GM12878 (cell line): ENCODE measurements around the gene THY1. TPM values are rescaled to one million over a fixed set of nuclear protein-coding genes. Genes with fewer than 3 reads are reported as not detected.

Experiments
- ATAC-seq: fragments of 200-7000 bp; cut with Tn5 transposase; 3 replicates; pipeline ENCODE4 v1.9.1; 2020; ENCODE audit warnings: mild to moderate bottlenecking, moderate library complexity
- BruUV-seq: library from RNA; stranded (reverse); fragments of 400-500 nt; replicated peaks from 2 replicates; lab custom pipeline; 2021; lab: Mats Ljungman, UMichigan
- CTCF ChIA-PET: fragments of 300-600 bp; sonication (Branson Sonifier 250); formaldehyde crosslinking; extraction: SDS; loops from one replicate; lab custom pipeline; 2021; ENCODE audit warnings: inconsistent platforms; lab: Yijun Ruan, JAX
- POLR2A ChIA-PET: fragments of 350-600 bp; formaldehyde crosslinking; extraction: SDS; loops from one replicate; lab custom pipeline; 2021; ENCODE audit warnings: inconsistent platforms; lab: Charles Lee
- RAD21 ChIA-PET: fragments of 300-600 bp; sonication (Branson Sonifier 250); formaldehyde crosslinking; loops from one replicate; lab custom pipeline; 2023; ENCODE audit warnings: antibody characterized with exemption; ENCODE audit not compliant: unreplicated experiment; lab: Charles Lee
- SMC1A ChIA-PET: fragments of 300-600 bp; sonication (Branson Sonifier 250); formaldehyde crosslinking; loops from one replicate; lab custom pipeline; 2023; ENCODE audit not compliant: unreplicated experiment, uncharacterized antibody; lab: Charles Lee
- DNase-seq: peaks from one replicate; pipeline ENCODE4 v3.0.0-alpha.2; 2011; ENCODE audit warnings: low read depth, low spot score
- FAIRE-seq: peaks from 3 replicates; lab custom pipeline; 2011; peaks lifted over from hg19 to GRCh38; lab: Jason Lieb, UNC
- H2AFZ ChIP-seq: 2 replicates; pipeline ENCODE4 v1.6.0; 2011; ENCODE audit warnings: low read depth, low read length, control low read depth; ENCODE audit not compliant: control insufficient read depth
- H3K27ac ChIP-seq: 2 replicates; pipeline ENCODE4 v1.5.1; 2011; ENCODE audit warnings: control low read depth; ENCODE audit not compliant: control insufficient read depth, insufficient read depth
- H3K27me3 ChIP-seq, 2 experiments: replicated peaks in 1 of 2; 2 replicates each; pipeline versions ENCODE4 v1.6.0 to v1.6.1; 2011; ENCODE audit warnings: low read length in 1 of 2; ENCODE audit not compliant: control insufficient read depth in 2 of 2, insufficient read depth in 2 of 2
- H3K36me3 ChIP-seq, 2 experiments: 2 replicates each; pipeline ENCODE4 v1.5.1; 2011; ENCODE audit warnings: low read length in 1 of 2; ENCODE audit not compliant: control insufficient read depth in 2 of 2, insufficient read depth in 2 of 2
- H3K4me1 ChIP-seq: 2 replicates; pipeline ENCODE4 v1.6.1; 2011; ENCODE audit warnings: mild to moderate bottlenecking, low read length, moderate library complexity, mixed read lengths; ENCODE audit not compliant: control insufficient read depth, insufficient read depth
- H3K4me2 ChIP-seq: 2 replicates; pipeline ENCODE4 v1.6.0; 2011; ENCODE audit warnings: control low read depth; ENCODE audit not compliant: control insufficient read depth, insufficient read depth
- H3K4me3 ChIP-seq: fragments of 200-600 bp; sonication (generic); 2 replicates; pipeline ENCODE4 v1.5.1; 2016
- H3K79me2 ChIP-seq: 2 replicates; pipeline ENCODE4 v1.6.0; 2011; ENCODE audit warnings: low read length; ENCODE audit not compliant: control insufficient read depth, insufficient read depth
- H3K9ac ChIP-seq: 2 replicates; pipeline ENCODE4 v1.8.0; 2011; ENCODE audit warnings: low read length, control low read depth, mixed read lengths; ENCODE audit not compliant: control insufficient read depth, insufficient read depth
- H3K9me3 ChIP-seq: replicated peaks from 3 replicates; pipeline ENCODE4 v1.5.1; 2011; ENCODE audit warnings: mild to moderate bottlenecking, low read length; ENCODE audit not compliant: control insufficient read depth, insufficient read depth
- H4K20me1 ChIP-seq: 2 replicates; pipeline ENCODE4 v1.6.0; 2011; ENCODE audit not compliant: control insufficient read depth, insufficient read depth
- BCL3 ChIP-seq: IDR thresholded peaks from 2 replicates; pipeline ENCODE4 v1.6.1; 2011; ENCODE audit warnings: borderline replicate concordance, low read depth, mild to moderate bottlenecking, moderate library complexity, low read length; ENCODE audit not compliant: insufficient read depth, poor library complexity, severe bottlenecking
- CREB1 ChIP-seq: IDR thresholded peaks from 2 replicates; pipeline ENCODE4 v1.6.1; 2012; ENCODE audit warnings: low read depth, mild to moderate bottlenecking, inconsistent platforms
- HDGF ChIP-seq: fragments of 450-650 bp; IDR thresholded peaks from 2 replicates; pipeline ENCODE4 v1.6.1; 2016; ENCODE audit warnings: antibody characterized with exemption
- IKZF1 ChIP-seq: fragments of 450-650 bp; conservative IDR thresholded peaks from 2 replicates; pipeline ENCODE4 v1.6.1; 2017; ENCODE audit warnings: antibody characterized with exemption, mild to moderate bottlenecking
- MLLT1 ChIP-seq: fragments of 450-650 bp; IDR thresholded peaks from 2 replicates; pipeline ENCODE4 v1.6.1; 2016; ENCODE audit warnings: mild to moderate bottlenecking
- PAX8 ChIP-seq: fragments of 450-650 bp; IDR thresholded peaks from 2 replicates; pipeline ENCODE4 v1.6.1; 2017; ENCODE audit warnings: mild to moderate bottlenecking, moderate library complexity
- POLR2A ChIP-seq: IDR thresholded peaks from 2 replicates; pipeline ENCODE4 v1.6.1; 2011; ENCODE audit warnings: low read depth, mild to moderate bottlenecking, low read length
- POLR2AphosphoS5 ChIP-seq: IDR thresholded peaks from 2 replicates; pipeline ENCODE4 v1.6.1; 2011; ENCODE audit warnings: mild to moderate bottlenecking, low read length, inconsistent platforms
- SMAD5 ChIP-seq: IDR thresholded peaks from 2 replicates; pipeline ENCODE4 v1.6.1; 2016; ENCODE audit warnings: antibody characterized with exemption, low read depth
- SREBF1 ChIP-seq: IDR thresholded peaks from 2 replicates; pipeline ENCODE4 v1.6.1; 2012; ENCODE audit warnings: mild to moderate bottlenecking, low read length
- SREBF2 ChIP-seq: IDR thresholded peaks from 2 replicates; pipeline ENCODE4 v1.6.1; 2012; ENCODE audit warnings: mild to moderate bottlenecking, low read length
- TCF7 ChIP-seq: IDR thresholded peaks from 2 replicates; pipeline ENCODE4 v1.6.1; 2014; ENCODE audit warnings: antibody characterized with exemption, borderline replicate concordance
- ZBTB11 ChIP-seq: fragments of 450-650 bp; formaldehyde crosslinking; IDR thresholded peaks from 2 replicates; pipeline ENCODE4 v1.5.0; 2022; ENCODE audit warnings: mild to moderate bottlenecking, missing genetic modification characterization
- WGBS: methylation state at CpG from one replicate; pipeline ENCODE4 v1.1.6; 2016; ENCODE audit warnings: low lambda C conversion rate; ENCODE audit not compliant: insufficient replicate concordance, insufficient coverage; ENCODE audit errors: missing lambda C conversion rate; 5-methylcytosine and 5-hydroxymethylcytosine counted together
- in situ Hi-C: fragments of 300-500 bp; cut with MboI; formaldehyde crosslinking; loops from 9 replicates; pipeline ENCODE4 v1.14.3; 2018; ENCODE audit warnings: mixed read lengths
- intact Hi-C: fragments of 100-400 bp; cut with micrococcal nuclease; formaldehyde crosslinking; loops from one replicate; pipeline ENCODE4 v1.14.2; 2022; ENCODE audit not compliant: unreplicated experiment
- polyA plus RNA-seq, 11 experiments: library from polyadenylated mRNA; depleted of rRNA in 4 of 11; unstranded in 6 of 11; stranded (reverse) in 5 of 11; fragments of >200 nt; fragmentation: Nextera tagmentation in 4 of 11; fragmentation: Illumina TruSeq in 1 of 11; extraction: Ambion mirVana in 4 of 11; extraction: Trizol in 1 of 11; gene quantifications; 1 replicate in 1 of 11; 2 replicates in 10 of 11; pipeline versions ENCODE4 v1.2.1 to v1.2.3, GENCODE V29; 2011 to 2016; ENCODE audit warnings: inconsistent platforms in 2 of 11, missing spikeins in 2 of 11, low read depth in 1 of 11
- total RNA-seq, 4 experiments: library from RNA; depleted of rRNA in 3 of 4; stranded (reverse); fragments of >200 nt in 3 of 4; fragmentation: Illumina TruSeq in 1 of 4; extraction: Trizol in 1 of 4; gene quantifications; 2 replicates each; pipeline versions ENCODE4 v1.2.1 to v1.2.3, GENCODE V29; 2013 to 2021

THY1 gene
- total and polyA plus RNA-seq, 10 of the 15 experiments (the other 5 are each of a cell fraction or from before 2014, with no cell fraction given), result 0.86 to 20.1 (median 3.2) TPM

GRCh38 chr11:119373059-119373920, 49.7 kb downstream of the THY1 start:
- in situ Hi-C loops, result no loop called here
- DNase-seq, result no peak
- no peaks in the 10 kb centered on the region for H4K20me1 ChIP-seq
- H3K27ac ChIP-seq, result no peak overlapping the region
- SMC1A ChIA-PET, result interaction anchor here (1.6 to 5.5 kb wide), 2 partner anchors 18 to 35 kb away, joined by 5 to 31 read pairs; no protein-coding TSS in a partner anchor
- no peaks in the 10 kb centered on the region for H3K9me3 ChIP-seq
- H3K4me3 ChIP-seq, result no peak overlapping the region
- no peak for TF ChIP-seq POLR2AphosphoS5
- TF ChIP-seq POLR2A, result no peak
- TF ChIP-seq TCF7, result no peak
- TF ChIP-seq MLLT1, result no peak
- no peak for TF ChIP-seq SREBF2
- no peak for TF ChIP-seq SREBF1
- no peak for TF ChIP-seq BCL3
- no peak for TF ChIP-seq SMAD5
- TF ChIP-seq HDGF, result no peak
- no peak for TF ChIP-seq PAX8
- TF ChIP-seq IKZF1, result no peak
- TF ChIP-seq ZBTB11 (CRISPR knock-in tag), result no peak
- no peak for TF ChIP-seq CREB1
- intact Hi-C loops, result no loop called here
- H3K36me3 ChIP-seq, result no peaks in the 10 kb centered on the region
- CTCF ChIA-PET, result interaction anchor here (1.0 to 17.9 kb wide), 10 partner anchors 8 to 102 kb away, joined by 3 to 183 read pairs (median 6); no protein-coding TSS in a partner anchor
- WGBS, result 45% methylated on average over 23 of the region's 23 CpGs
- no peak overlapping the region for H2AFZ ChIP-seq
- BruUV-seq, result no TSS peak
- H3K9ac ChIP-seq, result no peak overlapping the region
- no peak for ATAC-seq
- RAD21 ChIA-PET, result interaction anchor here (0.6 to 5.1 kb wide), 6 partner anchors 12 to 104 kb away, joined by 3 to 47 read pairs (median 4); no protein-coding TSS in a partner anchor
- H3K4me1 ChIP-seq, result no peaks in the 10 kb centered on the region
- no peak for FAIRE-seq
- H3K4me2 ChIP-seq, result no peak overlapping the region
- no peaks in the 10 kb centered on the region for H3K79me2 ChIP-seq
- POLR2A ChIA-PET, result no interaction called here
- H3K27me3 ChIP-seq, result 0 out of 4 replicates have a peak, but pooled peaks cover 0 to 1% of the 10 kb centered on the region in 2 experiments
